Liver (tissue), 9 donors: ENCODE results near the gene MAPK7. TPM values are rescaled to one million over a fixed set of nuclear protein-coding genes. Genes with fewer than 3 reads are reported as not detected.
"Not testable (repeated sequence)": the region's sequence is repeated elsewhere in the genome, so short reads cannot be mapped to it uniquely, and the experiment has no call there.

ENCODE experiments used
- DNase-seq: peaks from one replicate; pipeline ENCODE4 v3.0.0-alpha.2; 2017; ENCODE audit warnings: low spot score
- H3K27ac ChIP-seq, 2 donors: one replicate each; pipeline ENCODE4 v1.7.0; 2013; ENCODE audit warnings: inconsistent platforms in 2 of 2, low read length in 2 of 2, control low read depth in 1 of 2, low read depth in 1 of 2, mild to moderate bottlenecking in 1 of 2
- H3K27me3 ChIP-seq, 4 donors: one replicate each; pipeline versions ENCODE4 v1.6.1 to v1.7.0; 2013; ENCODE audit warnings: low read length in 3 of 4, inconsistent platforms in 1 of 4, mild to moderate bottlenecking in 1 of 4, moderate library complexity in 1 of 4; ENCODE audit not compliant: control insufficient read depth in 4 of 4, insufficient read depth in 4 of 4
- H3K36me3 ChIP-seq, 4 donors: one replicate each; pipeline versions ENCODE4 v1.6.1 to v1.7.0; 2013; ENCODE audit warnings: low read length in 3 of 4, mild to moderate bottlenecking in 3 of 4, low read depth in 1 of 4, moderate library complexity in 1 of 4; ENCODE audit not compliant: control insufficient read depth in 4 of 4, insufficient read depth in 3 of 4
- H3K4me1 ChIP-seq, 4 donors: one replicate each; pipeline versions ENCODE4 v1.6.1 to v1.7.0; 2013; ENCODE audit warnings: low read length in 3 of 4, mild to moderate bottlenecking in 3 of 4, moderate library complexity in 1 of 4; ENCODE audit not compliant: control insufficient read depth in 4 of 4, insufficient read depth in 4 of 4
- H3K4me3 ChIP-seq, 3 donors: one replicate each; pipeline versions ENCODE4 v1.6.1 to v1.7.0; 2013; ENCODE audit warnings: low read length in 3 of 3, control low read depth in 1 of 3, low read depth in 1 of 3, mild to moderate bottlenecking in 1 of 3
- H3K9ac ChIP-seq, 2 donors: one replicate each; pipeline ENCODE4 v1.7.0; 2013; ENCODE audit warnings: low read length in 2 of 2, mild to moderate bottlenecking in 2 of 2, moderate library complexity in 2 of 2, control low read depth in 1 of 2, low read depth in 1 of 2
- H3K9me3 ChIP-seq, 4 donors: one replicate each; pipeline versions ENCODE4 v1.6.1 to v1.7.0; 2013; ENCODE audit warnings: low read length in 3 of 4; ENCODE audit not compliant: control insufficient read depth in 4 of 4
- EGR1 ChIP-seq, 2 donors: IDR thresholded peaks; 2 replicates each; pipeline ENCODE4 v1.6.1; 2016 to 2018; ENCODE audit warnings: antibody characterized with exemption in 2 of 2, low read depth in 2 of 2
- FOXA1 ChIP-seq: IDR thresholded peaks from 2 replicates; pipeline ENCODE4 v1.6.1; 2016; ENCODE audit warnings: antibody characterized with exemption
- FOXA2 ChIP-seq: IDR thresholded peaks from 2 replicates; pipeline ENCODE4 v1.6.1; 2016; ENCODE audit warnings: antibody characterized with exemption
- GABPA ChIP-seq, 2 donors: IDR thresholded peaks in 1 of 2; conservative IDR thresholded peaks in 1 of 2; 2 replicates each; pipeline ENCODE4 v1.6.1; 2016; ENCODE audit warnings: antibody characterized with exemption in 2 of 2, mild to moderate bottlenecking in 1 of 2, moderate library complexity in 1 of 2
- HNF4A ChIP-seq, 2 donors: conservative IDR thresholded peaks; 2 replicates each; pipeline ENCODE4 v1.6.1; 2016; ENCODE audit warnings: antibody characterized with exemption in 2 of 2, mild to moderate bottlenecking in 2 of 2
- HNF4G ChIP-seq: IDR thresholded peaks from 2 replicates; pipeline ENCODE4 v1.6.1; 2016; ENCODE audit warnings: antibody characterized with exemption
- JUND ChIP-seq, 2 donors: IDR thresholded peaks; 2 replicates each; pipeline ENCODE4 v1.6.1; 2016; ENCODE audit warnings: antibody characterized with exemption in 2 of 2
- NR2F2 ChIP-seq: IDR thresholded peaks from 2 replicates; pipeline ENCODE4 v1.6.1; 2016; ENCODE audit warnings: antibody characterized with exemption
- RAD21 ChIP-seq, 2 donors: IDR thresholded peaks; 2 replicates each; pipeline ENCODE4 v1.6.1; 2016; ENCODE audit warnings: antibody characterized with exemption in 2 of 2, mild to moderate bottlenecking in 2 of 2
- RXRA ChIP-seq, 2 donors: IDR thresholded peaks; 2 replicates each; pipeline ENCODE4 v1.6.1; 2017 to 2018; ENCODE audit warnings: antibody characterized with exemption in 2 of 2, mild to moderate bottlenecking in 1 of 2
- SP1 ChIP-seq: IDR thresholded peaks from 2 replicates; pipeline ENCODE4 v1.6.1; 2018; ENCODE audit warnings: antibody characterized with exemption, mild to moderate bottlenecking
- TAF1 ChIP-seq: conservative IDR thresholded peaks from 2 replicates; pipeline ENCODE4 v1.6.1; 2016; ENCODE audit warnings: antibody characterized with exemption, mild to moderate bottlenecking
- YY1 ChIP-seq: IDR thresholded peaks from 2 replicates; pipeline ENCODE4 v1.6.1; 2016; ENCODE audit warnings: antibody characterized with exemption, mild to moderate bottlenecking
- ZBTB33 ChIP-seq: IDR thresholded peaks from 2 replicates; pipeline ENCODE4 v1.6.1; 2016; ENCODE audit warnings: antibody characterized with exemption
- WGBS: extraction: QIAGEN DNeasy Blood & Tissue Kit; methylation state at CpG from one replicate; pipeline ENCODE4 v1.1.7; 2013; 5-methylcytosine and 5-hydroxymethylcytosine counted together
- polyA plus RNA-seq, 2 donors: library from polyadenylated mRNA; stranded (reverse) in 1 of 2; unstranded in 1 of 2; fragments of 200-250 nt in 1 of 2; fragments of >200 nt in 1 of 2; fragmentation: Nextera tagmentation in 1 of 2; extraction: Ambion mirVana in 1 of 2; gene quantifications; one replicate each; pipeline versions ENCODE4 v1.2.1 to v1.2.3, GENCODE V29; 2013 to 2015
- total RNA-seq, 2 donors: library from RNA; depleted of rRNA; stranded (reverse); fragments of >200 nt; gene quantifications; one replicate each; pipeline ENCODE4 v1.2.3, GENCODE V29; 2014
- TF ChIP-seq, protein P1 (sequence below): fragments of 150-350 bp; IDR thresholded peaks from 2 replicates; pipeline ENCODE4 v1.5.1; 2017; ENCODE audit warnings: improper control_type of control experiment, low read depth, low read length; ENCODE audit not compliant: missing input control
- donor health status: healthy.
- donor health status: healthy.
- donor health status: healthy.
- donor health status: healthy.
- donor health status: healthy.

The MAPK7 gene
- total and polyA plus RNA-seq, 4 donors, result 3.4 to 8.8 (median 5.2) TPM

GRCh38 chr17:19353401-19353800 lies 24.9 kb upstream of the MAPK7 start:
- H3K27me3 ChIP-seq, H3K9ac ChIP-seq, H3K9me3 ChIP-seq, H3K27ac ChIP-seq, DNase-seq, H3K4me3 ChIP-seq, H3K4me1 ChIP-seq, H3K36me3 ChIP-seq: not testable (repeated sequence)
- 94% methylated on average over 11 of the region's 11 CpGs for WGBS

GRCh38 chr17:19354748-19355147 lies 23.6 kb upstream of the MAPK7 start:
- H3K9ac ChIP-seq, result no peak overlapping the region
- H3K27me3 ChIP-seq, result no peaks in the 10 kb centered on the region
- DNase-seq, result no peak
- H3K36me3 ChIP-seq, result no peaks in the 10 kb centered on the region
- no peaks in the 10 kb centered on the region for H3K4me1 ChIP-seq
- H3K27ac ChIP-seq, result no peak overlapping the region
- 89% methylated on average over 6 of the region's 6 CpGs for WGBS
- TF ChIP-seq NR2F2, result no peak
- no peak for TF ChIP-seq JUND (IDR thresholded peaks at IDR 0.05)
- no peak for TF ChIP-seq RAD21 (IDR thresholded peaks at IDR 0.05)
- TF ChIP-seq RXRA (IDR thresholded peaks at IDR 0.05), result no peak
- TF ChIP-seq TAF1, result no peak
- no peak for TF ChIP-seq SP1
- no peak for TF ChIP-seq FOXA2
- TF ChIP-seq, protein P1, sequence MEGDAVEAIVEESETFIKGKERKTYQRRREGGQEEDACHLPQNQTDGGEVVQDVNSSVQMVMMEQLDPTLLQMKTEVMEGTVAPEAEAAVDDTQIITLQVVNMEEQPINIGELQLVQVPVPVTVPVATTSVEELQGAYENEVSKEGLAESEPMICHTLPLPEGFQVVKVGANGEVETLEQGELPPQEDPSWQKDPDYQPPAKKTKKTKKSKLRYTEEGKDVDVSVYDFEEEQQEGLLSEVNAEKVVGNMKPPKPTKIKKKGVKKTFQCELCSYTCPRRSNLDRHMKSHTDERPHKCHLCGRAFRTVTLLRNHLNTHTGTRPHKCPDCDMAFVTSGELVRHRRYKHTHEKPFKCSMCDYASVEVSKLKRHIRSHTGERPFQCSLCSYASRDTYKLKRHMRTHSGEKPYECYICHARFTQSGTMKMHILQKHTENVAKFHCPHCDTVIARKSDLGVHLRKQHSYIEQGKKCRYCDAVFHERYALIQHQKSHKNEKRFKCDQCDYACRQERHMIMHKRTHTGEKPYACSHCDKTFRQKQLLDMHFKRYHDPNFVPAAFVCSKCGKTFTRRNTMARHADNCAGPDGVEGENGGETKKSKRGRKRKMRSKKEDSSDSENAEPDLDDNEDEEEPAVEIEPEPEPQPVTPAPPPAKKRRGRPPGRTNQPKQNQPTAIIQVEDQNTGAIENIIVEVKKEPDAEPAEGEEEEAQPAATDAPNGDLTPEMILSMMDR, result no peak
- no peak for TF ChIP-seq ZBTB33
- H3K4me3 ChIP-seq, result no peak overlapping the region
- H3K9me3 ChIP-seq, result no peaks in the 10 kb centered on the region

DNA sequence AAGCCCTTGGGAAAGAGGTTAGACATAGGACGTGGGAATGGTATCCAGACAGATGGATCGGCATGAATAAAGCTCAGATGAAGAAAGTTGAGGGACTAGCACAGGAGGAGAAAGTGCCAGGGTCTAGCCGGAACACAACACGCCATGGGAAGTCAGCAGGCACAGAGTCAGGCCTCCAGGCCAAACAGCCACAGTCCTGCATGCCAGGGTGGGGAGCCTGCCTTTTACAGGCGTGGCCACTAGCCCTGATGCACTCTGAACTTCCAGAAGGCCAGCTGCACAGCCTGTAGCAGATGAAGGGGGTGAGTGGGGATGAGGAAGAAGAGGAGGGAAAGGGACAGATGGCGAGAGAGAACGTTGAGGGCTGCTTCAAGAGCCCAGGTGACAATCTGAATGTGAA lies 20.9 kb upstream of the MAPK7 start:
- no peak for TF ChIP-seq SP1
- TF ChIP-seq FOXA1, result no peak
- no peak for TF ChIP-seq JUND (IDR thresholded peaks at IDR 0.05)
- H3K4me3 ChIP-seq, result no peak overlapping the region
- H3K4me1 ChIP-seq, result peaks cover 0 to 12% (median 6%) of the 10 kb centered on the region in 4 donors
- H3K36me3 ChIP-seq, result no peaks in the 10 kb centered on the region
- no peak for DNase-seq
- H3K9ac ChIP-seq, result no peak overlapping the region
- H3K9me3 ChIP-seq, result no peaks in the 10 kb centered on the region
- 95% methylated on average over 7 of the region's 7 CpGs for WGBS
- H3K27ac ChIP-seq, result no peak overlapping the region
- H3K27me3 ChIP-seq, result no peaks in the 10 kb centered on the region

DNA sequence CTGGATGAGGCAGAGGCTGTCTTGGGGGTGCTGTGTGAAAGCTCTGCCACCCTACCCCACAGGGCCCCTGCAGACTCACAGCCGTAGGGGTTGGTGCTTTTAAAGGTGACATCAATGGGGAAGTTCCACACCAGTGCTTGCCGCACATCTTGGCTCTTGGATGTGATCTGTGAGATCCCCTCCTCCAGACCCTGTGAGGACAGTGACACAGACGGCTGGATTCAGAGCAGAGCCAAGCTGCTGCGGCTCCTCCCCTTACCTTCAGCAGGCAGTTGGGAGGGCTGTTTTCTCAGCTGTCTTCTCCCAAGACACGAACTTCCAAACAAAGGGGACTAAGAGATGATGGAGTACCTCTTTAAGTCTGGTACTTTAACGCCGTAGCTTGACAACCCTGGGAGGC lies 20.5 kb upstream of the MAPK7 start:
- Histone ChIP-seq H3K9me3 (no peaks in the 10 kb centered on the region), H3K36me3 (no peaks in the 10 kb centered on the region), H3K27me3 (no peaks in the 10 kb centered on the region), H3K9ac (no peak overlapping the region), H3K4me1 (peaks cover 0 to 12% (median 6%) of the 10 kb centered on the region in 4 donors), H3K27ac (no peak overlapping the region), H3K4me3 (no peak overlapping the region)
- DNase-seq, result no peak
- whole genome bisulfite sequencing, result 92% methylated on average over 7 of the region's 7 CpGs
- TF ChIP-seq TAF1 (no peak), HNF4A (conservative IDR thresholded peaks at IDR 0.05) (no peak), FOXA2 (no peak), SP1 (no peak), NR2F2 (no peak), FOXA1 (no peak), ZBTB33 (no peak), GABPA (IDR thresholded peaks at IDR 0.05 in 1 of 2, conservative IDR thresholded peaks at IDR 0.05 in 1 of 2) (no peak), YY1 (no peak), HNF4G (no peak), RAD21 (IDR thresholded peaks at IDR 0.05) (no peak), EGR1 (IDR thresholded peaks at IDR 0.05; ENCODE audit: low read depth in 2 of 2) (no peak), RXRA (IDR thresholded peaks at IDR 0.05) (no peak), JUND (IDR thresholded peaks at IDR 0.05) (no peak)
- TF ChIP-seq, protein P1, result no peak
